ENCODE measurements around the gene PTRH2. TPM values are rescaled to one million over a fixed set of nuclear protein-coding genes. Genes with fewer than 3 reads are reported as not detected.
A peak's percentile ranks its signal among the peaks of the same experiment; 100 is the strongest.

Gene PTRH2
- total RNA-seq, 3 donors from 2014 or later = 45.4 to 50.9 (median 47.4) TPM

DNA sequence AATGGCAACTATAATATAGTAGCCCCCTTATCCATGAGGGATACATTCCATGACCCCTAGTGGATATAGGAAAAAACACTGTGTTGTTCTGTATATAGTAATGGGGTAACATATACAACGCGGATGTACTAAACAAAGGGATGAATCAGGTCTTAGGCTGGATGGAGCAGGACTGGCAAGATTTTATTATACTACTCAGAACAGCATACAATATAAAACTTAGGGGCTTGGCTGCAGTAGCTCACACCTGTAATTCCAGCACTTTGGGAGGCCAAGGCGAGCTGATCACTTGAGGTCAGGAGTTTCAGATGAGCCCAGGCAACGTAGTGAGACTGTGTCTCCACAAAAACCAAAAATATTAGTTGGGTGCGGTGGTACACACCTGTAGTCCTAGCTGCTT, 27.0 kb upstream of the PTRH2 start:
- peaks cover 7% of the 10 kb centered on the region for H3K4me1 Mint-ChIP-seq (ENCODE audit: low read depth)
- ATAC-seq = no peak
- no peak overlapping the region for H3K4me3 Mint-ChIP-seq
- H3K36me3 Mint-ChIP-seq (ENCODE audit: insufficient read depth) = peaks cover 17% of the 10 kb centered on the region
- H3K27me3 Mint-ChIP-seq (ENCODE audit: low read depth) = no peaks in the 10 kb centered on the region
- DNase-seq = no peak
- no peaks in the 10 kb centered on the region for H3K9me3 Mint-ChIP-seq

DNA sequence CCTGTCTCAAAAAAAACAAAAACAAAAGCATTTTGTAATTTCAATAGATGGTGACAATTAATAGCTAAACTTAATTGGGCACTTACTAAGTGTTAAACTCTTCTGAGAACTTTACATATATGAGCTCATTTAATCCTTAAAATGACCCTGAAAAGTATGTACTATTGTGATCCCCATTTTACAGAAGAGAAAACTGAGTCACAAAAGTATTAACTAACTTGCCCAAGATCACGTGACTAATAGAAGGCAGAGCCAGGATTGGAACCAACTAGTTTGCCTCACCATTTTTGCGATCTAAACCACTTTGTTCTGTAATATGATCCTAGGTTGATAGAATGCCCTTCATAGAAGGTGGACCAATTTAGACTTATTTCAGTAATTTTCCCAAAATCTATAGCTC, 26.5 kb upstream of the PTRH2 start:
- Mint-ChIP-seq H3K36me3 (ENCODE audit: insufficient read depth) (peaks cover 17% of the 10 kb centered on the region), H3K9me3 (no peaks in the 10 kb centered on the region), H3K4me3 (no peak overlapping the region), H3K27me3 (ENCODE audit: low read depth) (no peaks in the 10 kb centered on the region), H3K4me1 (ENCODE audit: low read depth) (peaks cover 10% of the 10 kb centered on the region)
- no peak for ATAC-seq
- DNase-seq = no peak

DNA sequence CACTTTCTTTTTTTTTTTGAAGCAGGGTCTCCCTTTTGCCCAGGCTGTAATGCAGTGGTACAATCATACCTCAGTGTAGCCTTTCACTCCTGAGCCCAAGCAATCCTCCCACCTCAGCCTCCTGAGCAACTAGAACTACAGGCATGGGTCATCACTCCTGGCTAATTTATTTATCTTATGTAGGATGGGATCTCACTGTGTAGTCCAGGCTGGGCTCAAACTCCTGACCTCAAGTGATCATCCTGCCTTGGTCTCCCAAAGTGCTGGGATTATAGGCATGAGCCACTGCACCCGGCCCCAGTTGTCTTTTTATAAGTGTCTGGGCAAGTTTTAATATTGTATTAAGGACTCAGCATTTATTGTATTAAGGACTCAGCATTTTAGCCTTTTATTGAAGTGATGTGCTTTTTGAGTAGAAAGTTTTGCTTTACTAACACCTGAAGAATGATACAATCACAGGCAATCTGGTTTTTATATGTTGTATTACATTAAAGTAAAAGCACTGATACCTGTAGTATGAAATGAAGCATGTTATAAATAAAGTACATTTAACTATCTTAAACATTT, 23.1 kb upstream of the PTRH2 start:
- Mint-ChIP-seq H3K4me1 (ENCODE audit: low read depth) (peaks cover 13% of the 10 kb centered on the region), H3K27me3 (ENCODE audit: low read depth) (no peaks in the 10 kb centered on the region), H3K4me3 (no peak overlapping the region), H3K36me3 (ENCODE audit: insufficient read depth) (peaks cover 9% of the 10 kb centered on the region), H3K9me3 (no peaks in the 10 kb centered on the region)
- ATAC-seq (no peak), DNase-seq (no peak)

DNA sequence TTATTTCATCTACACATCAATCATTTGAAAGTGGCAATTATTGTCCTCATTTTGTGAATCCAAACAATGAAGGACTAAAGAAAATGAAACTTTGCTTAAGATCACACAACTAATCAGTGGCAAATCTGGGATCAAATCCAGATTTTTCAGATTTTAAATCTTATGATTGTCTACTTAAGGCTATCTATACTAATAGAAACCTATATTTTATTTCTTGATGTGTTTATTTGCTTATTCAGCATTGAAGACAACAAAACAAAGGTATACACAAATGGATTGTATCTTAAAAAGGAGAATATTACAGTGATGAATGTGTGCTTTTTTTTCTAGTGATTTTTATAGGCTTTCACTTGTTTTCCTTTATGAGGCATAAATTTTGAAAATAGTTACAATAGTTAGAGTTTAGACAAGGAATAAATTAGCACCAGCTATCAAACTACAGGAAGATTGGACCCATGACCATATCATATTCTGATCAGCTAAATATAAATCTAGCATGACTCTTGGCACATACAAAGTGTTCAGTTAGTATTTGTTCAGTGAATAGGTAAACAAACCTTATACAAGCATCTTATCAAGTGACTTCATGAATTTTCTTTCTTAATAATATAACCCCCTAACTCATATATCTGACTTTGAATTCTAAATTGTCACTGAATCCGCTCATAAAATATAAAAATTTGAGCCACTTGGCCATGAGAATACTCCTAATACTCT, 20.7 kb upstream of the PTRH2 start:
- DNase-seq = no peak
- H3K4me1 Mint-ChIP-seq (ENCODE audit: low read depth) = peaks cover 19% of the 10 kb centered on the region
- no peaks in the 10 kb centered on the region for H3K27me3 Mint-ChIP-seq (ENCODE audit: low read depth)
- H3K4me3 Mint-ChIP-seq = no peak overlapping the region
- no peak for ATAC-seq
- no peaks in the 10 kb centered on the region for H3K9me3 Mint-ChIP-seq
- H3K36me3 Mint-ChIP-seq (ENCODE audit: insufficient read depth) = peaks cover 4% of the 10 kb centered on the region

DNA sequence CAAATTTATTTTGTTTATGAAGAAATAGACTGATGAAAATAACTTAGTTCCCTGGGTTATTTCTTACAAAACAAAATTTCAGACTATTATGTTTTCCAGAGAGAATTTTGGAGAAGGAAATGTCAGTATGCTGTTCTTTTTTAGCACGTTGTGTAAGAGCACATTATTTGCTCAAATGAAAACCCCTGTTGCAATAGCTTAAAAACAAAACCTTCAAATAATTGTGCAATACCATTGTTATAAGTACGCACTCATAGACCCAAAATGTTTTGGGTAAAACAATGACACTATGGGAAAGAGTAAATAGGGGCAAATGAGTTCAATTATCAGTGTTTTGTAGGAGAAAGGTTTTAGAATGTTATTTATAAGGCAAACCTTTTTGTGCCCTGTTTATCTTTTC, 18.5 kb upstream of the PTRH2 start:
- no peak for ATAC-seq
- H3K36me3 Mint-ChIP-seq (ENCODE audit: insufficient read depth) = no peaks in the 10 kb centered on the region
- H3K4me3 Mint-ChIP-seq = no peak overlapping the region
- peaks cover 20% of the 10 kb centered on the region for H3K4me1 Mint-ChIP-seq (ENCODE audit: low read depth)
- no peaks in the 10 kb centered on the region for H3K9me3 Mint-ChIP-seq
- DNase-seq = no peak
- H3K27me3 Mint-ChIP-seq (ENCODE audit: low read depth) = no peaks in the 10 kb centered on the region

DNA sequence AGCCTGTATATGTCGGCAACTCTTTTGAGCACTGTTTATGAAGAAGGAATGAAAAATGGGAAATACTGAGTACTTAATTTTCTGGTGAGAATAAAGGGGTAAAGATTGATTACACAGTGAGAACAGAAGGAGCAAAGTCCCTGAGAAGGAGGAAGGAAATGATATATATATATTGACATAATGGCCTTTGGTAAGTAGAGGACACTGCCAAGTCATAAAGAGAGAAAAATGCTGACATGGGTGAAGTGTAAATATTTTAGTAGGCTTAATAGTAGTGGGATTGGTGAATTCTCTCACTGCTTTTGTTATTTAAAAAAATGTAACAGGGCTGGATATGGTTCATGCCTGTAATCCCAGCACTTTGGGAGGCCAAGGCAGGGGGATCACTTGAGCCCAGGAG, 16.4 kb upstream of the PTRH2 start:
- DNase-seq = no peak
- H3K4me3 Mint-ChIP-seq = no peak overlapping the region
- no peaks in the 10 kb centered on the region for H3K9me3 Mint-ChIP-seq
- H3K36me3 Mint-ChIP-seq (ENCODE audit: insufficient read depth) = peaks cover 1% of the 10 kb centered on the region
- H3K4me1 Mint-ChIP-seq (ENCODE audit: low read depth) = peaks cover 14% of the 10 kb centered on the region
- H3K27me3 Mint-ChIP-seq (ENCODE audit: low read depth) = no peaks in the 10 kb centered on the region
- no peak for ATAC-seq

DNA sequence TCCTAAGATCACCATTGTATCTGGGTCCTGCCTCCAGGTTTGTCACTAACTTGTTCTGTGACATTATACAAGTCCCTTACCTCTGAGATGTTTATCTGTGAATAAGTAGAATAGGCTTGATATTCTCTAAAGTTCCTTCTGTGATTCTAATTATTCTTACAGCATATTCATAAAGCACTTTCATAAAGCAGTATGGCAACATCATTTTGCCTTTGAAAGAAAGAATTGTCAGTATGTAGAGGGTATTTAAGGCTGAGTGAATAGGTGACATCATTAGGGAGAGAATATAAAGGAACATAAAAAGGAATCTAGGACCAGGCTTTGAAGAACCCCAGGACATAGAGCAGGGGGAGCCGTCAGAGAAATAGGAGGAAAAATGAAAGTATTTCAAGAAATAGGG, 15.8 kb upstream of the PTRH2 start:
- Mint-ChIP-seq H3K36me3 (ENCODE audit: insufficient read depth) (peaks cover 1% of the 10 kb centered on the region), H3K4me1 (ENCODE audit: low read depth) (peaks cover 13% of the 10 kb centered on the region), H3K4me3 (no peak overlapping the region), H3K9me3 (no peaks in the 10 kb centered on the region), H3K27me3 (ENCODE audit: low read depth) (no peaks in the 10 kb centered on the region)
- ATAC-seq (no peak), DNase-seq (no peak)

DNA sequence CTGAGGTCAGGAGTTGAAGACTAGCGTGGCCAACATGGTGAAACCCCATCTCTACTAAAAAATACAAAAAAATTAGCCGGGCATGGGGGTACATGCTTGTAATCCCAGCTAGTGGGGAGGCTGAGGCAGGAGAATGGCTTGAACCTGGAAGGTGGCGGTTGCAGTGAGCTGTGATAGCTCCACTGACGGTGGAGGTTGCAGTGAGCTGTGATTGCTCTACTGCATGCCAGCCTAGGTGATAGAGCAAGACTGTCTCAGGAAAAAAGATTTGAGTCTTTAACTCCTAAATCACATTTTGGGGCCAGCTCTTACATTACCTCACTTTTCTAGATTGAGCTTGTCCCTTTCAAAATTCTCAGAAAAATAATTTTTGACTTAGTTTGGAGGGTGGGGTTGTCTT, 15.4 kb upstream of the PTRH2 start:
- no peak for ATAC-seq
- DNase-seq = no peak
- peaks cover 13% of the 10 kb centered on the region for H3K4me1 Mint-ChIP-seq (ENCODE audit: low read depth)
- H3K36me3 Mint-ChIP-seq (ENCODE audit: insufficient read depth) = peaks cover 1% of the 10 kb centered on the region
- no peaks in the 10 kb centered on the region for H3K27me3 Mint-ChIP-seq (ENCODE audit: low read depth)
- no peak overlapping the region for H3K4me3 Mint-ChIP-seq
- H3K9me3 Mint-ChIP-seq = no peaks in the 10 kb centered on the region

DNA sequence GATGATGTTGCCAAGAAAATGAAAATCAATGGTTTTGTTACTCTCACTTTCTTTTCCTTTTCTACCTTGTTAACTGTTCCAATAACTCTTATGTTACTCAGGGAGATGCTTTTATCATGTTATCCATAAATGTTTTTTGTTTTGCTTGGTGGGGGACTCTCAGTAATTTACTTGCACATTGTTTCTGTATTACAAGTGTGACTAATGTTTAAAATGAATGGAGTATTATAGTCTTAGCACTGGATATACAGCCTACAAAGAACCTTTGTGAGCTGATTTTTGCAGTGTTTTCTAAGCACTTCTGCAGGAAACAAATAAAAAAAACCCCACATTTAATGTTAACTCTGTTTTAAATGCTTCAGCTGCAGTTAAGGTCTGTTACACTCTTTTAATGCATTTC, 12.3 kb upstream of the PTRH2 start:
- Mint-ChIP-seq H3K27me3 (ENCODE audit: low read depth) (no peaks in the 10 kb centered on the region), H3K4me1 (ENCODE audit: low read depth) (peaks cover 25% of the 10 kb centered on the region), H3K4me3 (no peak overlapping the region), H3K36me3 (ENCODE audit: insufficient read depth) (peaks cover 1% of the 10 kb centered on the region), H3K9me3 (no peaks in the 10 kb centered on the region)
- DNase-seq (no peak), ATAC-seq (no peak)

DNA sequence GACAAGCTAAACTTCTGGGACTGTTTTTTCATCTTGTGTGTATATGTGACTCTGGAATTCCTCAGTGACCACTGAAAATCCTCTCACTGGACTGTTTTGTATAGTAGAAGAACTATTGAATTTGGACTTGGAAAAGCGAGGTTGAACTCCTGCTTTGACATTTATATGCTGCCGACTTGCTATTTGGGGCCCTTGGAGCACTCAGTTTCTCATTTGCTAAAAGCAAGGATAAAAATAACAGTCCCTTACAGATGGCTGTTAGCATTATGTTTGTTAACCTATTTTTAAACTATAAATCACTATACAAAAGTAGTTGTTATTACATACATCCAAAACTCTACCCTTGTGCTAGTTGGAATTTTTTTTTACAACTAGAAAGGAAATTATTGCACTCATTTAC, 9.2 kb upstream of the PTRH2 start:
- Mint-ChIP-seq H3K36me3 (ENCODE audit: insufficient read depth) (peaks cover 7% of the 10 kb centered on the region), H3K4me1 (ENCODE audit: low read depth) (peaks cover 25% of the 10 kb centered on the region), H3K9me3 (no peaks in the 10 kb centered on the region), H3K4me3 (no peak overlapping the region), H3K27me3 (ENCODE audit: low read depth) (no peaks in the 10 kb centered on the region)
- DNase-seq (no peak), ATAC-seq (no peak)

DNA sequence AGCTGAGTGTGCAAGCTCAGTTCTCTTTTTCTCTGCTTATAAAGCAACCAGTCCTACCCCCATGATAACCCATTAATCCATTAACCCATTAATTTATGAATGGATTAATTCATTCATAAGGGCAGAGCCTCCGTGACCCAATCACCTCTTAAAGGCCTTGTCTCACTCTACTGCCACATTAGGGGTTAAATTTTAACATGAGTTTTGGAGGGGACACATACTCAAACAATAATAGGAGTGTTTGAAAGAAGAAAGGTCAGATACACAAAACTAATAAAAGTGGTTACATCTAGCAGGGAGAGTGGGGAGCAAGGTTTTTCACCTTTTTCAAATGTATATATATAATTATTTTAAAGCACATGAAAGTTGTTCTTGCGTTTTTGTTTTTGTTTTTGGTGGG, 7.0 kb upstream of the PTRH2 start:
- Mint-ChIP-seq H3K4me3 (no peak overlapping the region), H3K4me1 (ENCODE audit: low read depth) (peaks cover 38% of the 10 kb centered on the region), H3K27me3 (ENCODE audit: low read depth) (no peaks in the 10 kb centered on the region), H3K9me3 (no peaks in the 10 kb centered on the region), H3K36me3 (ENCODE audit: insufficient read depth) (peaks cover 5% of the 10 kb centered on the region)
- ATAC-seq (no peak), DNase-seq (no peak)

DNA sequence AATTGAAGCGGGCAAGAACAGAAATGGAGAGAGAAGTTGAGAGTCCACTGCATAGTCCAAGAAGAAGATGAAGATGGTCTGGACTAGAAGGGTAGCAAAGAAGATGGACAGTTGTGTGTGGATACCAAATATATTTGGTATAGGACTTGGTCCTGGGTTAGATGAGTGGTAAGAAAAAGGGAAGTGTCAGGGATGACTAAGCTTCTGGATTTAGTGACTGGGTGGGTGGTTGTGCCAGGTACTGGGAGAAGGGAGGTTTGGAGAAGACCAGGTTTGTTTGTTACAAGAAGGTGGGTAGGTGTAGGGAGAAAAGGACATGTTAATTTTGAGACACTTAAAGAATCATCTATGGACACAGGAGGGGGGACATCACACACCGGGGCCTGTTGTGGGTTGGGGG, 5.6 kb upstream of the PTRH2 start:
- Mint-ChIP-seq H3K27me3 (ENCODE audit: low read depth) (no peaks in the 10 kb centered on the region), H3K9me3 (no peaks in the 10 kb centered on the region), H3K4me3 (no peak overlapping the region), H3K36me3 (ENCODE audit: insufficient read depth) (peaks cover 5% of the 10 kb centered on the region), H3K4me1 (ENCODE audit: low read depth) (peaks cover 42% of the 10 kb centered on the region)
- DNase-seq (no peak), ATAC-seq (no peak)

DNA sequence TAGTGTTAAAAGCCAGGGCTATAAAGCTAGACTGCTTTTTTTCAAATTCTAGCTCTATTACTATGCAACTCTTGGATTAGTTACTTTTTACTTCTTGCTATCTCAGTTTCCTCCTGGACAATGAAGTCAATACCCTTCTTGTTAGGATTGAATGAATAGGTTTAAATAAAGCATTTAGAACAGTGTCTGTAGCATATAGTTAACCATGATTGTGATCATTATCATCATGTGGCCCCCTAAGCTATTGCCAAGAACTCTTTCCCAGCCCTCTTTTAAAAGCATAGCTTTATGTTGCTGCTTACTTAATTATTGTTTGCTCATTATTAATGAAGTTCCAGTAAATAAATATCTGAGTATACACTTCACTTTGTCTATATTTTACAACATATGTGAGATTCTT, 4.7 kb upstream of the PTRH2 start:
- ATAC-seq = no peak
- Mint-ChIP-seq H3K9me3 (no peaks in the 10 kb centered on the region), H3K4me3 (no peak overlapping the region), H3K36me3 (ENCODE audit: insufficient read depth) (peaks cover 5% of the 10 kb centered on the region), H3K4me1 (ENCODE audit: low read depth) (peaks cover 41% of the 10 kb centered on the region), H3K27me3 (ENCODE audit: low read depth) (no peaks in the 10 kb centered on the region)
- DNase-seq = no peak

DNA sequence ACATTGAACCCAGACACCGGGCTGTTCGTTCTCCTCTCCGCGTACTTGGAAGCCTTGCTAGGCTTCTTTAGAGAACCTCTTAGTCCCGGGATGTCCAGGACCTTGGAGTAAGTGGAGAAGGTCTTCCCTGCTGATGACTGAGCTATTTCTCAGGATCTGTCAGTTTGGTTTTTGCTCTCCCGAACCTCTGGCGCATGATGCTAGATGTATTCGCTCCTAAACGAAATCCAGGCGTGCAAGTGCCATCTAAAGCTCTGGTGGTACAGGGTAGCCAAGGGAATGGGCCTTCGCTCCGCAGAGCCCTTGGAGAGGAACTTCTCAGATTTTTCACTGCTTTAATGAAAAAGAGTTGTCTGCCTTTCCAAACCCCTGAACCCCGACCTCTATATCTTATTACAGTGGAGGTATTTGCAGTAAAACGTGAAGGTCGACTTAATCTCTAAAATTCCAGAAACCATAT, 771 bp upstream of the PTRH2 start:
- H3K36me3 Mint-ChIP-seq (ENCODE audit: insufficient read depth) = peaks cover 20% of the 10 kb centered on the region
- no peaks in the 10 kb centered on the region for H3K27me3 Mint-ChIP-seq (ENCODE audit: low read depth)
- peaks cover 53% of the 10 kb centered on the region for H3K4me1 Mint-ChIP-seq (ENCODE audit: low read depth)
- H3K4me3 Mint-ChIP-seq = peak overlapping the region; percentile 96
- DNase-seq = no peak
- ATAC-seq = peak in 1 of 2 donors; percentile 2
- no peaks in the 10 kb centered on the region for H3K9me3 Mint-ChIP-seq

DNA sequence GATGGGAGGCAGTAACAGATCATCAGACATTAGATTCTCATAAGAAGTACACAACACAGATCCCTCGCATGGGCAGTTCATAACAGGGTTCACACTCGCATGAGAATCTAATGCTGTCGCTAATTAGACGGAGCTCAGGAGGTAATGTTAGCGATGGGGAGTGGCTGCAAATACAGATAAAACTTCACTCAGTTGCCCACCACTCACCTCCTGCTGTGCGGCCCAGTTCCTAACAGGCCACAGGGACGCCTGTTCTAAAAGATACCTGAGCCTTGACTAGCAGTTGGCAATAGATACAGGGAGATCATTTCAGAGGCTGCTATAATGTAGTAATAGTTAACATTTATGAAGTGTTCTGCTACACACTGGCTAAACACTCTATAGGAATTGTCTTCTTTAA, 4.9 kb downstream of the PTRH2 start:
- Mint-ChIP-seq H3K9me3 (no peaks in the 10 kb centered on the region), H3K4me1 (ENCODE audit: low read depth) (peaks cover 73% of the 10 kb centered on the region), H3K27me3 (ENCODE audit: low read depth) (no peaks in the 10 kb centered on the region), H3K4me3 (no peak overlapping the region), H3K36me3 (ENCODE audit: insufficient read depth) (peaks cover 58% of the 10 kb centered on the region)
- DNase-seq (no peak), ATAC-seq (no peak)
